ENCODE measurements around the gene ZBTB7C. TPM values are rescaled to one million over a fixed set of nuclear protein-coding genes. Genes with fewer than 3 reads are reported as not detected.

Gene ZBTB7C
- total RNA-seq, 3 donors from 2014 or later = 0.05 to 0.29 TPM; not detected in 1

- DNase-seq (no peak), ATAC-seq (no peak)
- Mint-ChIP-seq H3K4me3 (no peak overlapping the region), H3K4me1 (ENCODE audit: low read depth) (peaks cover 5% of the 10 kb centered on the region), H3K36me3 (ENCODE audit: insufficient read depth) (no peaks in the 10 kb centered on the region), H3K9me3 (no peaks in the 10 kb centered on the region), H3K27me3 (ENCODE audit: low read depth) (peaks cover 2% of the 10 kb centered on the region)
These were observed 240.3 kb downstream of the ZBTB7C start for GRCh38 chr18:48168861-48169260.

GRCh38 chr18:48167897-48168253, 241.3 kb downstream of the ZBTB7C start:
- Mint-ChIP-seq H3K36me3 (ENCODE audit: insufficient read depth) (no peaks in the 10 kb centered on the region), H3K27me3 (ENCODE audit: low read depth) (peaks cover 2% of the 10 kb centered on the region), H3K4me1 (ENCODE audit: low read depth) (peaks cover 5% of the 10 kb centered on the region), H3K4me3 (no peak overlapping the region), H3K9me3 (no peaks in the 10 kb centered on the region)
- DNase-seq (no peak), ATAC-seq (no peak)

- Mint-ChIP-seq H3K4me1 (ENCODE audit: low read depth) (peaks cover 5% of the 10 kb centered on the region), H3K27me3 (ENCODE audit: low read depth) (peaks cover 3% of the 10 kb centered on the region), H3K4me3 (no peak overlapping the region), H3K36me3 (ENCODE audit: insufficient read depth) (no peaks in the 10 kb centered on the region), H3K9me3 (no peaks in the 10 kb centered on the region)
- DNase-seq = no peak
- no peak for ATAC-seq
These were observed 242.8 kb downstream of the ZBTB7C start for GRCh38 chr18:48166336-48166875.

- Mint-ChIP-seq H3K9me3 (no peaks in the 10 kb centered on the region), H3K27me3 (ENCODE audit: low read depth) (peaks cover 3% of the 10 kb centered on the region), H3K36me3 (ENCODE audit: insufficient read depth) (no peaks in the 10 kb centered on the region), H3K4me3 (no peak overlapping the region), H3K4me1 (ENCODE audit: low read depth) (peaks cover 6% of the 10 kb centered on the region)
- DNase-seq = no peak
- no peak for ATAC-seq
These were observed 243.9 kb downstream of the ZBTB7C start for GRCh38 chr18:48165111-48165866.

- DNase-seq = no peak
- H3K4me3 Mint-ChIP-seq = no peak overlapping the region
- no peaks in the 10 kb centered on the region for H3K9me3 Mint-ChIP-seq
- H3K4me1 Mint-ChIP-seq (ENCODE audit: low read depth) = peaks cover 6% of the 10 kb centered on the region
- no peak for ATAC-seq
- H3K27me3 Mint-ChIP-seq (ENCODE audit: low read depth) = peaks cover 3% of the 10 kb centered on the region
- H3K36me3 Mint-ChIP-seq (ENCODE audit: insufficient read depth) = no peaks in the 10 kb centered on the region
These were observed 244.5 kb downstream of the ZBTB7C start for GRCh38 chr18:48164701-48165100.

GRCh38 chr18:48164116-48164515, 245.1 kb downstream of the ZBTB7C start:
- Mint-ChIP-seq H3K9me3 (no peaks in the 10 kb centered on the region), H3K4me3 (no peak overlapping the region), H3K27me3 (ENCODE audit: low read depth) (peaks cover 2% of the 10 kb centered on the region), H3K4me1 (ENCODE audit: low read depth) (peaks cover 6% of the 10 kb centered on the region), H3K36me3 (ENCODE audit: insufficient read depth) (no peaks in the 10 kb centered on the region)
- ATAC-seq (no peak), DNase-seq (no peak)

GRCh38 chr18:48163738-48164115, 245.5 kb downstream of the ZBTB7C start:
- ATAC-seq = no peak
- Mint-ChIP-seq H3K4me3 (no peak overlapping the region), H3K27me3 (ENCODE audit: low read depth) (peaks cover 1% of the 10 kb centered on the region), H3K9me3 (no peaks in the 10 kb centered on the region), H3K36me3 (ENCODE audit: insufficient read depth) (no peaks in the 10 kb centered on the region), H3K4me1 (ENCODE audit: low read depth) (peaks cover 6% of the 10 kb centered on the region)
- DNase-seq = no peak

- H3K4me3 Mint-ChIP-seq = no peak overlapping the region
- peaks cover 5% of the 10 kb centered on the region for H3K27me3 Mint-ChIP-seq (ENCODE audit: low read depth)
- no peak for ATAC-seq
- no peaks in the 10 kb centered on the region for H3K36me3 Mint-ChIP-seq (ENCODE audit: insufficient read depth)
- no peaks in the 10 kb centered on the region for H3K9me3 Mint-ChIP-seq
- peaks cover 6% of the 10 kb centered on the region for H3K4me1 Mint-ChIP-seq (ENCODE audit: low read depth)
- DNase-seq = no peak
These were observed 246.0 kb downstream of the ZBTB7C start for GRCh38 chr18:48162956-48163737.

- Mint-ChIP-seq H3K4me3 (peak overlapping the region; percentile 65), H3K4me1 (ENCODE audit: low read depth) (peaks cover 4% of the 10 kb centered on the region), H3K27me3 (ENCODE audit: low read depth) (peaks cover 7% of the 10 kb centered on the region), H3K36me3 (ENCODE audit: insufficient read depth) (no peaks in the 10 kb centered on the region), H3K9me3 (no peaks in the 10 kb centered on the region)
- ATAC-seq (peak in 1 of 2 donors; percentile 44), DNase-seq (no peak)
These were observed 247.1 kb downstream of the ZBTB7C start for GRCh38 chr18:48161911-48162698.

- H3K4me1 Mint-ChIP-seq (ENCODE audit: low read depth) = peaks cover 1% of the 10 kb centered on the region
- DNase-seq (peak; percentile 51), ATAC-seq (peak; percentile 93 to 94)
- H3K9me3 Mint-ChIP-seq = no peaks in the 10 kb centered on the region
- H3K4me3 Mint-ChIP-seq = peak overlapping the region; percentile 69
- H3K27me3 Mint-ChIP-seq (ENCODE audit: low read depth) = peaks cover 12% of the 10 kb centered on the region
- no peaks in the 10 kb centered on the region for H3K36me3 Mint-ChIP-seq (ENCODE audit: insufficient read depth)
These were observed 247.8 kb downstream of the ZBTB7C start for GRCh38 chr18:48161191-48161910.

GRCh38 chr18:48160622-48161021, 248.6 kb downstream of the ZBTB7C start:
- peak overlapping the region; percentile 69 for H3K4me3 Mint-ChIP-seq
- no peaks in the 10 kb centered on the region for H3K9me3 Mint-ChIP-seq
- no peak for ATAC-seq
- no peaks in the 10 kb centered on the region for H3K36me3 Mint-ChIP-seq (ENCODE audit: insufficient read depth)
- H3K27me3 Mint-ChIP-seq (ENCODE audit: low read depth) = peaks cover 16% of the 10 kb centered on the region
- no peak for DNase-seq
- H3K4me1 Mint-ChIP-seq (ENCODE audit: low read depth) = peaks cover 1% of the 10 kb centered on the region

- Mint-ChIP-seq H3K9me3 (no peaks in the 10 kb centered on the region), H3K4me1 (ENCODE audit: low read depth) (peaks cover 1% of the 10 kb centered on the region), H3K4me3 (no peak overlapping the region), H3K27me3 (ENCODE audit: low read depth) (peaks cover 16% of the 10 kb centered on the region), H3K36me3 (ENCODE audit: insufficient read depth) (no peaks in the 10 kb centered on the region)
- DNase-seq (no peak), ATAC-seq (no peak)
These were observed 249.4 kb downstream of the ZBTB7C start for GRCh38 chr18:48159816-48160215.

- Mint-ChIP-seq H3K4me1 (ENCODE audit: low read depth) (peaks cover 1% of the 10 kb centered on the region), H3K36me3 (ENCODE audit: insufficient read depth) (no peaks in the 10 kb centered on the region), H3K4me3 (no peak overlapping the region), H3K27me3 (ENCODE audit: low read depth) (peaks cover 16% of the 10 kb centered on the region), H3K9me3 (no peaks in the 10 kb centered on the region)
- no peak for ATAC-seq
- no peak for DNase-seq
These were observed 250.5 kb downstream of the ZBTB7C start for GRCh38 chr18:48158721-48159120.

GRCh38 chr18:48157956-48158355, 251.2 kb downstream of the ZBTB7C start:
- DNase-seq (no peak), ATAC-seq (no peak)
- H3K4me1 Mint-ChIP-seq (ENCODE audit: low read depth) = peaks cover 1% of the 10 kb centered on the region
- no peaks in the 10 kb centered on the region for H3K36me3 Mint-ChIP-seq (ENCODE audit: insufficient read depth)
- peaks cover 16% of the 10 kb centered on the region for H3K27me3 Mint-ChIP-seq (ENCODE audit: low read depth)
- H3K4me3 Mint-ChIP-seq = no peak overlapping the region
- H3K9me3 Mint-ChIP-seq = no peaks in the 10 kb centered on the region
